Adrenal gland (tissue), 12 donors: ENCODE data around the gene RPS6KB1. TPM values are rescaled to one million over a fixed set of nuclear protein-coding genes. Genes with fewer than 3 reads are reported as not detected.
"Not testable (repeated sequence)": the region's sequence is repeated elsewhere in the genome, so short reads cannot be mapped to it uniquely, and the experiment has no call there.

Experiments
- DNase-seq, 7 donors: peaks; one replicate each; pipeline ENCODE4 v3.0.0-alpha.2; 2019 to 2020
- H3K27ac ChIP-seq, 5 donors: fragments of 200-600 bp; sonication (generic) in 4 of 5; 1 replicate in 3 of 5; 2 replicates in 2 of 5; pipeline versions ENCODE4 v1.5.1 to v1.8.0; 2016 to 2020; ENCODE audit warnings: mild to moderate bottlenecking in 1 of 5
- H3K27me3 ChIP-seq: fragments of 200-600 bp; 2 replicates; pipeline ENCODE4 v1.8.0; 2021
- H3K36me3 ChIP-seq, 2 donors: fragments of 200-600 bp; replicated peaks in 1 of 2; 1 replicate in 1 of 2; 2 replicates in 1 of 2; pipeline versions ENCODE4 v1.5.1 to v1.8.0; 2018 to 2022
- H3K4me1 ChIP-seq, 2 donors: fragments of 200-600 bp; replicated peaks in 1 of 2; 1 replicate in 1 of 2; 2 replicates in 1 of 2; pipeline versions ENCODE4 v1.5.1 to v1.8.0; 2018 to 2021
- H3K4me3 ChIP-seq, 4 donors: fragments of 200-600 bp; sonication (generic) in 3 of 4; one replicate each; pipeline ENCODE4 v1.5.1; 2016 to 2018
- H3K9me3 ChIP-seq, 3 donors: fragments of 200-600 bp; sonication (generic) in 1 of 3; replicated peaks in 1 of 3; 1 replicate in 2 of 3; 2 replicates in 1 of 3; pipeline versions ENCODE4 v1.5.1 to v1.8.0; 2016 to 2021
- POLR2A ChIP-seq, 2 donors: fragments of 450-650 bp; IDR thresholded peaks; one replicate each; pipeline ENCODE4 v1.6.1; 2017; ENCODE audit warnings: antibody characterized with exemption in 2 of 2, mild to moderate bottlenecking in 2 of 2, moderate library complexity in 1 of 2
- WGBS, 4 donors: extraction: QIAGEN DNeasy Blood & Tissue Kit in 2 of 4; methylation state at CpG; one replicate each; pipeline versions ENCODE4 v1.1.5 to v1.1.7; 2013 to 2017; 5-methylcytosine and 5-hydroxymethylcytosine counted together
- intact Hi-C, 2 donors: fragments of 100-400 bp; cut with DNase I; formaldehyde crosslinking; loops; one replicate each; pipeline versions ENCODE4 v1.14.1 to v1.15.0; 2022 to 2023
- polyA plus RNA-seq, 3 donors: library from polyadenylated mRNA; stranded (reverse); fragments of 200-250 nt in 2 of 3; fragments of 350-450 nt in 1 of 3; fragmentation: Illumina TruSeq in 1 of 3; extraction: RNeasy Lipid Tissue Mini Kit (QIAGEN cat#74804) in 1 of 3; gene quantifications; one replicate each; pipeline ENCODE4 v1.2.3, GENCODE V29; 2013 to 2014
- total RNA-seq, 9 donors: library from RNA; depleted of rRNA in 4 of 9; stranded (reverse); fragments of >200 nt in 4 of 9; fragments of 120-200 nt in 1 of 9; fragmentation: NEBNext Ultra II Directional in 1 of 9; extraction: Animal tissue kit (Norgen Biotek cat#: 25700) in 1 of 9; gene quantifications; one replicate each; pipeline versions ENCODE4 v1.1.0 to v1.2.4, GENCODE V29; 2013 to 2023
- TF ChIP-seq, protein P1 (sequence below), 6 experiments: fragments of 450-650 bp in 4 of 6; fragments of 200-600 bp in 2 of 6; sonication (generic) in 1 of 6; IDR thresholded peaks; 1 replicate in 5 of 6; 2 replicates in 1 of 6; pipeline versions ENCODE4 v1.5.1 to v1.8.0; 2016 to 2021; ENCODE audit warnings: antibody characterized with exemption in 6 of 6, mild to moderate bottlenecking in 2 of 6, moderate library complexity in 1 of 6
- donor health status: healthy with polysubstance abuse.
- donor health status: Bipolar disorder and iron deficiency.
- donor health status: DM: yes; HTN: yes; CAD: no.
- donor health status: DM: no; HTN: no; CAD: no.
- donor health status: DM: no; HTN: no; CAD: no.
- donor health status: DM: yes; HTN: yes; CAD: no.

The RPS6KB1 gene
- total and polyA plus RNA-seq, 12 donors = 13.2 to 49.0 (median 37.0) TPM

DNA sequence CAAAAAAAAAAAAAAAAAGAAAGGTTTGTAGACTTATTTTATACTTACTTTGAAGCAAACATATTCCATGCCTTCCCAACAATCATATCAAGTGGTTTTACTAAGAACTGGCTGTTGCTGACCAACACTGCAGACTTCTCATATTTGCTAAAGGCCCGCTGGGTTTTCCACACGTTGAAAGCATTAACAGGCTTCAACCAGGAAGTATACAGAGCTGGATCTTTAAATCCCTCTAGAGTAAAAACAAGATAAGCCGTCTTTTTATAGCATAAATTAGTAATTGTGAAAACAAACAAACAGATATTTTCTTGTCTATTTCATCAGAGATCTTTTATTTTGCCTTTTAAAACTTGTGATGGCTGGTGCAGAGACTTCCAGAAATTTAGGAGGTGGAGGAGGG is 29.3 kb upstream of the RPS6KB1 start:
- Histone ChIP-seq H3K4me3 (no peak overlapping the region), H3K27ac (no peak overlapping the region), H3K36me3 (peaks cover 0 to 13% of the 10 kb centered on the region in 2 donors), H3K4me1 (no peaks in the 10 kb centered on the region), H3K27me3 (no peaks in the 10 kb centered on the region), H3K9me3 (no peaks in the 10 kb centered on the region)
- WGBS, 4 donors = 65 to 87% (median 80%) methylated on average over 3 of the region's 3 CpGs
- DNase-seq = peak in 1 of 7 donors; percentile 31
- intact Hi-C loops = no loop called here
- TF ChIP-seq, protein P1, sequence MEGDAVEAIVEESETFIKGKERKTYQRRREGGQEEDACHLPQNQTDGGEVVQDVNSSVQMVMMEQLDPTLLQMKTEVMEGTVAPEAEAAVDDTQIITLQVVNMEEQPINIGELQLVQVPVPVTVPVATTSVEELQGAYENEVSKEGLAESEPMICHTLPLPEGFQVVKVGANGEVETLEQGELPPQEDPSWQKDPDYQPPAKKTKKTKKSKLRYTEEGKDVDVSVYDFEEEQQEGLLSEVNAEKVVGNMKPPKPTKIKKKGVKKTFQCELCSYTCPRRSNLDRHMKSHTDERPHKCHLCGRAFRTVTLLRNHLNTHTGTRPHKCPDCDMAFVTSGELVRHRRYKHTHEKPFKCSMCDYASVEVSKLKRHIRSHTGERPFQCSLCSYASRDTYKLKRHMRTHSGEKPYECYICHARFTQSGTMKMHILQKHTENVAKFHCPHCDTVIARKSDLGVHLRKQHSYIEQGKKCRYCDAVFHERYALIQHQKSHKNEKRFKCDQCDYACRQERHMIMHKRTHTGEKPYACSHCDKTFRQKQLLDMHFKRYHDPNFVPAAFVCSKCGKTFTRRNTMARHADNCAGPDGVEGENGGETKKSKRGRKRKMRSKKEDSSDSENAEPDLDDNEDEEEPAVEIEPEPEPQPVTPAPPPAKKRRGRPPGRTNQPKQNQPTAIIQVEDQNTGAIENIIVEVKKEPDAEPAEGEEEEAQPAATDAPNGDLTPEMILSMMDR (IDR thresholded peaks at IDR 0.05) = no peak
- no peak for TF ChIP-seq POLR2A (IDR thresholded peaks at IDR 0.05)

DNA sequence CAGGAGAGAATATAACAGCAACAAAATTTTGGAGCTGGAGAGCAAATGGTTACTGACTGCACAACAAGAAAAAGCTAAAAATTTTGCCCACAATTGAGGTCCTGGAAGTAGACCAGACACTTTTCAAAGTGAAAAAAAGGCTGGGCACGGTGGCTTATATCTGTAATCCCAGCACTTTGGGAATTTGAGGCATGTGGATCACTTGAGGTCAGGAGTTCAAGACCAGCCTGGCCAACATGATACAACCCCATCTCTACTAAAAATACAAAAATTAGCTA is 23.0 kb upstream of the RPS6KB1 start:
- H3K4me3 ChIP-seq = no peak overlapping the region
- H3K4me1 ChIP-seq = peaks cover 0 to 5% of the 10 kb centered on the region in 2 donors
- intact Hi-C loops = no loop called here
- H3K27ac ChIP-seq = no peak overlapping the region
- no peaks in the 10 kb centered on the region for H3K9me3 ChIP-seq
- DNase-seq = no peak
- H3K36me3 ChIP-seq = no peaks in the 10 kb centered on the region
- no peaks in the 10 kb centered on the region for H3K27me3 ChIP-seq
- 43 to 94% (median 63%) methylated on average over 1 of the region's 1 CpG for WGBS, 4 donors
- TF ChIP-seq, protein P1 (IDR thresholded peaks at IDR 0.05) = no peak
- no peak for TF ChIP-seq POLR2A (IDR thresholded peaks at IDR 0.05)

DNA sequence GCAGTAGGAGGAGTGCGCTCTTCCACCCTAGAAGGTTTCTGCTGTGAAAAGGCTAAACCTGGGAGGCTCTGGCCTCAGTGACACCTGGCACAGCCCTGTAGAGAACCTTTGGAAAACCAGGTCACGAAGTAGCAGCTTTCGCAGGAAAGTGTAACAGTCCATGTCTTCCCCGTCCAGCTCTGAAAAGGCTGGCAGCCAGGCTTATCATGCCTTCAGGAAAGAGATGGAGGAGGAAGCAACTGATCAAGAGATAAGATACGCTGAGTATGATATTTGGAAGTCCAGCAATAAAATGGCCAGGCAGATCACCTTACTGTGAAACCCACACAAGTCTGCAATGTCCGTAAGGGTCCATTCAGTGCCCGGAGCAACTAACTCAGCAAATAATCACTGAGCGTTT is 22.4 kb upstream of the RPS6KB1 start:
- 59 to 70% (median 63%) methylated on average over 8 of the region's 8 CpGs for WGBS, 4 donors
- intact Hi-C loops = no loop called here
- Histone ChIP-seq H3K9me3 (no peaks in the 10 kb centered on the region), H3K27ac (no peak overlapping the region), H3K4me3 (no peak overlapping the region), H3K27me3 (no peaks in the 10 kb centered on the region), H3K36me3 (no peaks in the 10 kb centered on the region), H3K4me1 (peaks cover 0 to 5% of the 10 kb centered on the region in 2 donors)
- TF ChIP-seq, protein P1 (IDR thresholded peaks at IDR 0.05) = no peak
- no peak for TF ChIP-seq POLR2A (IDR thresholded peaks at IDR 0.05)
- peak in 3 of 7 donors; percentile 18 to 54 (median 38) for DNase-seq

DNA sequence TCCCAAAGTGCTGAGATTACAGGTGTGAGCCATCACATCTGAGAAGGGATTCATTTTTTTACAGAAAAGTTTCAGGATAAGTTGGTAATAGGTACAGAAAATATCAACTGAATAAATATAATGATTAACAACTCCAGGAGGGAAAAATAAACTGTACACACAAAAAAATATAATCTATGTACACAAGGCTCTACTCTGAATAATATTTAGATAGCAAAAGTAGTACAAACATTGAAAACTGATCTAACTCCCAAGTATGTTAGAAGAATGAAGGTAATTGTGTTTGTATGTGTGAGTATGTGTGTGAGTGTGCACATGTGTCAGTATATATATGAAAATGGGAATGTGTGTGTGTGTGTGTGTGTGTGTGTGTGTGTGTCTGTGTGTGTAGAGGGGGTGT is 20.6 kb upstream of the RPS6KB1 start:
- Histone ChIP-seq H3K36me3 (peaks cover 0 to 6% of the 10 kb centered on the region in 2 donors), H3K27me3 (no peaks in the 10 kb centered on the region), H3K4me3 (no peak overlapping the region), H3K4me1 (peaks cover 0 to 5% of the 10 kb centered on the region in 2 donors), H3K9me3 (no peaks in the 10 kb centered on the region), H3K27ac (no peak overlapping the region)
- no peak for DNase-seq
- TF ChIP-seq, protein P1 (IDR thresholded peaks at IDR 0.05) = no peak
- no peak for TF ChIP-seq POLR2A (IDR thresholded peaks at IDR 0.05)
- intact Hi-C loops = no loop called here

DNA sequence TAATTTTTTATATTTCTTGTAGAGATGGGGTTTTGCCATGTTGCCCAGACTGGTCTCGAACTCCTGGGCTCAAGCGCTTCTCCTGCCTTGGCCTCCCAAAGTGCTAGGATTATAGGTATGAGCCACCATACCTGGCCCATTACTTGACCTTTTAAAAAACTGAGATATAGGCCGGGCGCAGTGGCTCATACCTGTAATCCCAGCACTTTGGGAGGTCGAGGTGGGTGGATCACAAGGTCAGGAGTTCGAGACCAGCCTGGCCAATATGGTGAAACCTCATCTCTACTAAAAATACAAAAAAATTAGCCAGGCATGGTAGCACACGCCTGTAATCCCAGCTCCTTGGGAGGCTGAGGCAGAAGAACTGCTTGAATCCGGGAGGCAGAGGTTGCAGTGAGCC is 19.5 kb upstream of the RPS6KB1 start:
- H3K4me3 ChIP-seq, H3K4me1 ChIP-seq, H3K27me3 ChIP-seq, intact Hi-C loops, H3K9me3 ChIP-seq, H3K27ac ChIP-seq: not testable (repeated sequence)
- peak in 1 of 7 donors; percentile 21 for DNase-seq
- H3K36me3 ChIP-seq = peaks cover 0 to 17% of the 10 kb centered on the region in 2 donors
- WGBS, 4 donors = 91 to 98% (median 95%) methylated on average over 8 of the region's 8 CpGs
